Spleen (tissue), 11 donors: ENCODE data around the gene GMFB. TPM values are rescaled to one million over a fixed set of nuclear protein-coding genes. Genes with fewer than 3 reads are reported as not detected.
"Not testable (repeated sequence)": the region's sequence is repeated elsewhere in the genome, so short reads cannot be mapped to it uniquely, and the experiment has no call there.

Source experiments
- DNase-seq: peaks from one replicate; pipeline ENCODE4 v3.0.0-alpha.2; 2020
- H3K27ac ChIP-seq, 8 donors: fragments of 200-600 bp; sonication (generic) in 7 of 8; 1 replicate in 4 of 8; 2 replicates in 4 of 8; pipeline versions ENCODE4 v1.5.0 to v1.8.0; 2016 to 2021; ENCODE audit warnings: inconsistent platforms in 4 of 8, mild to moderate bottlenecking in 4 of 8, moderate library complexity in 1 of 8
- H3K27me3 ChIP-seq, 7 donors: fragments of 200-600 bp; sonication (generic) in 6 of 7; replicated peaks in 1 of 7; 1 replicate in 4 of 7; 2 replicates in 3 of 7; pipeline versions ENCODE4 v1.5.0 to v1.8.0; 2016 to 2021; ENCODE audit warnings: inconsistent platforms in 3 of 7, mild to moderate bottlenecking in 1 of 7
- H3K36me3 ChIP-seq, 6 donors: fragments of 200-600 bp; sonication (generic) in 5 of 6; 1 replicate in 4 of 6; 2 replicates in 2 of 6; pipeline versions ENCODE4 v1.5.0 to v1.8.0; 2016 to 2021; ENCODE audit warnings: inconsistent platforms in 2 of 6
- H3K4me1 ChIP-seq, 6 donors: fragments of 200-600 bp; sonication (generic) in 5 of 6; 1 replicate in 3 of 6; 2 replicates in 3 of 6; pipeline versions ENCODE4 v1.5.0 to v1.8.0; 2016 to 2021; ENCODE audit warnings: inconsistent platforms in 3 of 6
- H3K4me3 ChIP-seq, 8 donors: fragments of 200-600 bp; sonication (generic) in 7 of 8; 1 replicate in 4 of 8; 2 replicates in 4 of 8; pipeline versions ENCODE4 v1.5.0 to v1.8.0; 2016 to 2021; ENCODE audit warnings: inconsistent platforms in 4 of 8, mild to moderate bottlenecking in 4 of 8, moderate library complexity in 2 of 8
- H3K9me3 ChIP-seq, 8 donors: fragments of 200-600 bp; sonication (generic) in 7 of 8; 1 replicate in 4 of 8; 2 replicates in 4 of 8; pipeline versions ENCODE4 v1.5.0 to v1.8.0; 2016 to 2021; ENCODE audit warnings: inconsistent platforms in 4 of 8
- CTCF ChIP-seq, 11 experiments: fragments of 200-600 bp in 7 of 11; fragments of 450-650 bp in 4 of 11; sonication (generic) in 4 of 11; IDR thresholded peaks in 8 of 11; conservative IDR thresholded peaks in 3 of 11; 1 replicate in 7 of 11; 2 replicates in 4 of 11; pipeline versions ENCODE4 v1.4.0 to v1.8.0; 2016 to 2021; ENCODE audit warnings: antibody characterized with exemption in 11 of 11, inconsistent platforms in 4 of 11, mild to moderate bottlenecking in 1 of 11
- POLR2A ChIP-seq, 3 donors: fragments of 450-650 bp; IDR thresholded peaks; one replicate each; pipeline ENCODE4 v1.5.1; 2017; ENCODE audit warnings: antibody characterized with exemption in 3 of 3, mild to moderate bottlenecking in 1 of 3
- POLR2AphosphoS5 ChIP-seq, 3 donors: sonication (generic); formaldehyde crosslinking; IDR thresholded peaks; one replicate each; pipeline ENCODE4 v1.5.1; 2017; ENCODE audit warnings: antibody characterized with exemption in 3 of 3
- WGBS, 5 donors: extraction: QIAGEN DNeasy Blood & Tissue Kit in 3 of 5; methylation state at CpG; one replicate each; pipeline versions ENCODE4 v1.1.5 to v1.1.7; 2013 to 2018; 5-methylcytosine and 5-hydroxymethylcytosine counted together
- intact Hi-C: fragments of 100-400 bp; cut with DNase I; formaldehyde crosslinking; loops from one replicate; pipeline ENCODE4 v1.15.0; 2023; ENCODE audit warnings: low total_unique reads
- polyA plus RNA-seq, 3 donors: library from polyadenylated mRNA; stranded (reverse); fragments of 200-250 nt; gene quantifications; one replicate each; pipeline ENCODE4 v1.2.1, GENCODE V29; 2013
- total RNA-seq, 7 donors: library from RNA; depleted of rRNA in 3 of 7; stranded (reverse); fragments of >200 nt in 3 of 7; fragmentation: NEBNext Ultra II Directional in 4 of 7; extraction: Animal tissue kit (Norgen Biotek cat#: 25700) in 4 of 7; gene quantifications; one replicate each; pipeline versions ENCODE4 v1.1.0 to v1.2.1, GENCODE V29; 2016 to 2021
- donor health status: healthy with polysubstance abuse.
- donor health status: DM: no; HTN: no; CAD: no; lungs with moderate emphysema.
- donor health status: DM: no; HTN: no; CAD: no.
- donor health status: Bipolar disorder and iron deficiency.
- donor health status: healthy.
- donor health status: DM: no; HTN: no; CAD: no.
- donor health status: DM: yes; HTN: yes; CAD: no.

The GMFB gene
- total and polyA plus RNA-seq, 10 donors, result 10.3 to 54.6 (median 34.9) TPM

- Histone ChIP-seq H3K27me3 (no peaks in the 10 kb centered on the region), H3K9me3 (peaks cover 0 to 16% (median 6%) of the 10 kb centered on the region in 8 donors), H3K36me3 (no peaks in the 10 kb centered on the region), H3K4me3 (no peak overlapping the region), H3K27ac (no peak overlapping the region), H3K4me1 (no peaks in the 10 kb centered on the region)
- DNase-seq, result no peak
- 79 to 88% (median 83%) methylated on average over 3 of the region's 3 CpGs for WGBS, 5 donors
- intact Hi-C loops, result no loop called here
- TF ChIP-seq POLR2A (IDR thresholded peaks at IDR 0.05), result no peak
- no peak for TF ChIP-seq POLR2AphosphoS5 (IDR thresholded peaks at IDR 0.05)
- TF ChIP-seq CTCF (IDR thresholded peaks at IDR 0.05 in 8 of 11, conservative IDR thresholded peaks at IDR 0.05 in 3 of 11), result no peak
Measured at GRCh38 chr14:54457609-54457996, 31.2 kb downstream of the GMFB start.

GRCh38 chr14:54456820-54457608 is 31.8 kb downstream of the GMFB start:
- WGBS, 5 donors, result 68 to 91% (median 74%) methylated on average over 1 of the region's 1 CpG
- H3K4me3 ChIP-seq, DNase-seq, H3K4me1 ChIP-seq, H3K36me3 ChIP-seq, H3K27me3 ChIP-seq, H3K27ac ChIP-seq, intact Hi-C loops: not testable (repeated sequence)
- H3K9me3 ChIP-seq, result peaks cover 0 to 16% (median 6%) of the 10 kb centered on the region in 8 donors

- H3K27ac ChIP-seq, result no peak overlapping the region
- H3K4me1 ChIP-seq, result peaks cover 0 to 9% (median 0%) of the 10 kb centered on the region in 6 donors
- DNase-seq, result no peak
- peaks cover 0 to 16% (median 6%) of the 10 kb centered on the region in 8 donors for H3K9me3 ChIP-seq
- TF ChIP-seq POLR2AphosphoS5 (IDR thresholded peaks at IDR 0.05) (no peak), CTCF (IDR thresholded peaks at IDR 0.05 in 8 of 11, conservative IDR thresholded peaks at IDR 0.05 in 3 of 11) (no peak), POLR2A (IDR thresholded peaks at IDR 0.05) (no peak)
- H3K4me3 ChIP-seq, result no peak overlapping the region
- 81 to 95% (median 88%) methylated on average over 1 of the region's 1 CpG for WGBS, 5 donors
- H3K36me3 ChIP-seq, result no peaks in the 10 kb centered on the region
- intact Hi-C loops, result no loop called here
- H3K27me3 ChIP-seq, result no peaks in the 10 kb centered on the region
Measured at GRCh38 chr14:54455363-54455762, 33.4 kb downstream of the GMFB start.

- DNase-seq, H3K27ac ChIP-seq, H3K9me3 ChIP-seq, intact Hi-C loops, H3K36me3 ChIP-seq, H3K27me3 ChIP-seq, H3K4me3 ChIP-seq: not testable (repeated sequence)
- H3K4me1 ChIP-seq, result peaks cover 0 to 15% (median 0%) of the 10 kb centered on the region in 6 donors
- 79 to 96% (median 90%) methylated on average over 5 of the region's 5 CpGs for WGBS, 5 donors
Measured at GRCh38 chr14:54453990-54454389, 34.8 kb downstream of the GMFB start.

GRCh38 chr14:54453252-54453651 is 35.5 kb downstream of the GMFB start:
- 86 to 98% (median 93%) methylated on average over 3 of the region's 3 CpGs for WGBS, 5 donors
- intact Hi-C loops, result no loop called here
- Histone ChIP-seq H3K4me1 (peaks cover 0 to 15% (median 0%) of the 10 kb centered on the region in 6 donors), H3K9me3 (no peaks in the 10 kb centered on the region), H3K27me3 (no peaks in the 10 kb centered on the region), H3K4me3 (no peak overlapping the region), H3K36me3 (no peaks in the 10 kb centered on the region), H3K27ac (no peak overlapping the region)
- no peak for DNase-seq
- TF ChIP-seq CTCF (IDR thresholded peaks at IDR 0.05 in 8 of 11, conservative IDR thresholded peaks at IDR 0.05 in 3 of 11) (no peak), POLR2AphosphoS5 (IDR thresholded peaks at IDR 0.05) (no peak), POLR2A (IDR thresholded peaks at IDR 0.05) (no peak)
